GM12878 (cell line): Measurements from ENCODE around the gene MEIS1. TPM values are rescaled to one million over a fixed set of nuclear protein-coding genes. Genes with fewer than 3 reads are reported as not detected.

ENCODE experiments used
- ATAC-seq: fragments of 200-7000 bp; cut with Tn5 transposase; 3 replicates; pipeline ENCODE4 v1.9.1; 2020; ENCODE audit warnings: mild to moderate bottlenecking, moderate library complexity
- BruUV-seq: library from RNA; stranded (reverse); fragments of 400-500 nt; replicated peaks from 2 replicates; lab custom pipeline; 2021; lab: Mats Ljungman, UMichigan
- CTCF ChIA-PET: fragments of 300-600 bp; sonication (Branson Sonifier 250); formaldehyde crosslinking; extraction: SDS; loops from one replicate; lab custom pipeline; 2021; ENCODE audit warnings: inconsistent platforms; lab: Yijun Ruan, JAX
- POLR2A ChIA-PET: fragments of 350-600 bp; formaldehyde crosslinking; extraction: SDS; loops from one replicate; lab custom pipeline; 2021; ENCODE audit warnings: inconsistent platforms; lab: Charles Lee
- RAD21 ChIA-PET: fragments of 300-600 bp; sonication (Branson Sonifier 250); formaldehyde crosslinking; loops from one replicate; lab custom pipeline; 2023; ENCODE audit warnings: antibody characterized with exemption; ENCODE audit not compliant: unreplicated experiment; lab: Charles Lee
- SMC1A ChIA-PET: fragments of 300-600 bp; sonication (Branson Sonifier 250); formaldehyde crosslinking; loops from one replicate; lab custom pipeline; 2023; ENCODE audit not compliant: unreplicated experiment, uncharacterized antibody; lab: Charles Lee
- DNase-seq: peaks from one replicate; pipeline ENCODE4 v3.0.0-alpha.2; 2011; ENCODE audit warnings: low read depth, low spot score
- FAIRE-seq: peaks from 3 replicates; lab custom pipeline; 2011; peaks lifted over from hg19 to GRCh38; lab: Jason Lieb, UNC
- H2AFZ ChIP-seq: 2 replicates; pipeline ENCODE4 v1.6.0; 2011; ENCODE audit warnings: low read depth, low read length, control low read depth; ENCODE audit not compliant: control insufficient read depth
- H3K27ac ChIP-seq: 2 replicates; pipeline ENCODE4 v1.5.1; 2011; ENCODE audit warnings: control low read depth; ENCODE audit not compliant: control insufficient read depth, insufficient read depth
- H3K27me3 ChIP-seq, 2 experiments: replicated peaks in 1 of 2; 2 replicates each; pipeline versions ENCODE4 v1.6.0 to v1.6.1; 2011; ENCODE audit warnings: low read length in 1 of 2; ENCODE audit not compliant: control insufficient read depth in 2 of 2, insufficient read depth in 2 of 2
- H3K36me3 ChIP-seq, 2 experiments: 2 replicates each; pipeline ENCODE4 v1.5.1; 2011; ENCODE audit warnings: low read length in 1 of 2; ENCODE audit not compliant: control insufficient read depth in 2 of 2, insufficient read depth in 2 of 2
- H3K4me1 ChIP-seq: 2 replicates; pipeline ENCODE4 v1.6.1; 2011; ENCODE audit warnings: mild to moderate bottlenecking, low read length, moderate library complexity, mixed read lengths; ENCODE audit not compliant: control insufficient read depth, insufficient read depth
- H3K4me2 ChIP-seq: 2 replicates; pipeline ENCODE4 v1.6.0; 2011; ENCODE audit warnings: control low read depth; ENCODE audit not compliant: control insufficient read depth, insufficient read depth
- H3K4me3 ChIP-seq: fragments of 200-600 bp; sonication (generic); 2 replicates; pipeline ENCODE4 v1.5.1; 2016
- H3K79me2 ChIP-seq: 2 replicates; pipeline ENCODE4 v1.6.0; 2011; ENCODE audit warnings: low read length; ENCODE audit not compliant: control insufficient read depth, insufficient read depth
- H3K9ac ChIP-seq: 2 replicates; pipeline ENCODE4 v1.8.0; 2011; ENCODE audit warnings: low read length, control low read depth, mixed read lengths; ENCODE audit not compliant: control insufficient read depth, insufficient read depth
- H3K9me3 ChIP-seq: replicated peaks from 3 replicates; pipeline ENCODE4 v1.5.1; 2011; ENCODE audit warnings: mild to moderate bottlenecking, low read length; ENCODE audit not compliant: control insufficient read depth, insufficient read depth
- H4K20me1 ChIP-seq: 2 replicates; pipeline ENCODE4 v1.6.0; 2011; ENCODE audit not compliant: control insufficient read depth, insufficient read depth
- ATF3 ChIP-seq: IDR thresholded peaks from 2 replicates; pipeline ENCODE4 v1.6.1; 2011; ENCODE audit warnings: low read depth, mild to moderate bottlenecking, low read length, moderate library complexity, borderline replicate concordance; ENCODE audit errors: extremely low read depth
- BACH1 ChIP-seq: fragments of 450-650 bp; IDR thresholded peaks from 2 replicates; pipeline ENCODE4 v1.6.1; 2017; ENCODE audit warnings: mild to moderate bottlenecking, borderline replicate concordance
- CBX3 ChIP-seq: fragments of 200-600 bp; sonication (generic); IDR thresholded peaks from 2 replicates; pipeline ENCODE4 v1.6.1; 2016; ENCODE audit warnings: low read depth, borderline replicate concordance
- CHD4 ChIP-seq: fragments of 200-600 bp; sonication (generic); IDR thresholded peaks from 2 replicates; pipeline ENCODE4 v1.6.1; 2016; ENCODE audit warnings: mild to moderate bottlenecking
- ETV6 ChIP-seq, 2 experiments: fragments of 450-650 bp in 1 of 2; IDR thresholded peaks in 1 of 2; conservative IDR thresholded peaks in 1 of 2; 2 replicates each; pipeline ENCODE4 v1.6.1; 2014; ENCODE audit warnings: antibody characterized with exemption in 1 of 2, borderline replicate concordance in 1 of 2, low read depth in 1 of 2, mild to moderate bottlenecking in 1 of 2, moderate library complexity in 1 of 2
- EZH2 ChIP-seq: IDR thresholded peaks from 2 replicates; pipeline ENCODE4 v1.6.1; 2012; ENCODE audit warnings: low read depth, mild to moderate bottlenecking, control low read depth, inconsistent platforms, low read length, borderline replicate concordance; ENCODE audit not compliant: control insufficient read depth
- FOXM1 ChIP-seq: IDR thresholded peaks from 2 replicates; pipeline ENCODE4 v1.6.1; 2012; ENCODE audit warnings: low read depth, mild to moderate bottlenecking, inconsistent platforms, low read length, moderate library complexity
- IKZF1 ChIP-seq: fragments of 450-650 bp; conservative IDR thresholded peaks from 2 replicates; pipeline ENCODE4 v1.6.1; 2017; ENCODE audit warnings: antibody characterized with exemption, mild to moderate bottlenecking
- LARP7 ChIP-seq: fragments of 450-650 bp; IDR thresholded peaks from 2 replicates; pipeline ENCODE4 v1.6.1; 2017; ENCODE audit warnings: mild to moderate bottlenecking
- MEF2B ChIP-seq: fragments of 450-650 bp; IDR thresholded peaks from 2 replicates; pipeline ENCODE4 v1.6.1; 2018; ENCODE audit warnings: mild to moderate bottlenecking, moderate library complexity; ENCODE audit not compliant: partially characterized antibody, poor library complexity, severe bottlenecking
- MTA3 ChIP-seq: IDR thresholded peaks from 2 replicates; pipeline ENCODE4 v1.6.1; 2012; ENCODE audit warnings: low read length, inconsistent platforms, borderline replicate concordance
- NFIC ChIP-seq: IDR thresholded peaks from 2 replicates; pipeline ENCODE4 v1.6.1; 2012; ENCODE audit warnings: low read depth, mild to moderate bottlenecking, inconsistent platforms, low read length, moderate library complexity
- NFYB ChIP-seq: IDR thresholded peaks from 2 replicates; pipeline ENCODE4 v1.6.1; 2011; ENCODE audit warnings: low read depth, mild to moderate bottlenecking, low read length, improper control_type of control experiment, moderate library complexity; ENCODE audit not compliant: insufficient read depth
- NKRF ChIP-seq: fragments of 450-650 bp; conservative IDR thresholded peaks from 2 replicates; pipeline ENCODE4 v1.6.1; 2017; ENCODE audit warnings: mild to moderate bottlenecking, moderate library complexity
- PAX8 ChIP-seq: fragments of 450-650 bp; IDR thresholded peaks from 2 replicates; pipeline ENCODE4 v1.6.1; 2017; ENCODE audit warnings: mild to moderate bottlenecking, moderate library complexity
- RBBP5 ChIP-seq: fragments of 200-600 bp; sonication (generic); conservative IDR thresholded peaks from 2 replicates; pipeline ENCODE4 v1.6.1; 2016
- SREBF1 ChIP-seq: IDR thresholded peaks from 2 replicates; pipeline ENCODE4 v1.6.1; 2012; ENCODE audit warnings: mild to moderate bottlenecking, low read length
- STAT1 ChIP-seq: fragments of 450-650 bp; conservative IDR thresholded peaks from 2 replicates; pipeline ENCODE4 v1.6.1; 2014; ENCODE audit warnings: antibody characterized with exemption, mild to moderate bottlenecking
- SUZ12 ChIP-seq: fragments of 200-600 bp; sonication (generic); IDR thresholded peaks from one replicate; pipeline ENCODE4 v1.6.1; 2018; ENCODE audit warnings: antibody characterized with exemption, mild to moderate bottlenecking; ENCODE audit not compliant: unreplicated experiment
- WRNIP1 ChIP-seq: IDR thresholded peaks from 2 replicates; pipeline ENCODE4 v1.6.1; 2011; ENCODE audit warnings: low read depth, low read length, improper control_type of control experiment, borderline replicate concordance
- WGBS: methylation state at CpG from one replicate; pipeline ENCODE4 v1.1.6; 2016; ENCODE audit warnings: low lambda C conversion rate; ENCODE audit not compliant: insufficient replicate concordance, insufficient coverage; ENCODE audit errors: missing lambda C conversion rate; 5-methylcytosine and 5-hydroxymethylcytosine counted together
- in situ Hi-C: fragments of 300-500 bp; cut with MboI; formaldehyde crosslinking; loops from 9 replicates; pipeline ENCODE4 v1.14.3; 2018; ENCODE audit warnings: mixed read lengths
- intact Hi-C: fragments of 100-400 bp; cut with micrococcal nuclease; formaldehyde crosslinking; loops from one replicate; pipeline ENCODE4 v1.14.2; 2022; ENCODE audit not compliant: unreplicated experiment
- polyA plus RNA-seq, 11 experiments: library from polyadenylated mRNA; depleted of rRNA in 4 of 11; unstranded in 6 of 11; stranded (reverse) in 5 of 11; fragments of >200 nt; fragmentation: Nextera tagmentation in 4 of 11; fragmentation: Illumina TruSeq in 1 of 11; extraction: Ambion mirVana in 4 of 11; extraction: Trizol in 1 of 11; gene quantifications; 1 replicate in 1 of 11; 2 replicates in 10 of 11; pipeline versions ENCODE4 v1.2.1 to v1.2.3, GENCODE V29; 2011 to 2016; ENCODE audit warnings: inconsistent platforms in 2 of 11, missing spikeins in 2 of 11, low read depth in 1 of 11
- total RNA-seq, 4 experiments: library from RNA; depleted of rRNA in 3 of 4; stranded (reverse); fragments of >200 nt in 3 of 4; fragmentation: Illumina TruSeq in 1 of 4; extraction: Trizol in 1 of 4; gene quantifications; 2 replicates each; pipeline versions ENCODE4 v1.2.1 to v1.2.3, GENCODE V29; 2013 to 2021

The MEIS1 gene
- total and polyA plus RNA-seq, 10 of the 15 experiments (the other 5 are each of a cell fraction or from before 2014, with no cell fraction given) = 0.04 to 0.31 (median 0.14) TPM; not detected in 6

- POLR2A ChIA-PET = no interaction called here
- H4K20me1 ChIP-seq = no peaks in the 10 kb centered on the region
- RAD21 ChIA-PET = no interaction called here
- no peak overlapping the region for H3K27ac ChIP-seq
- no peak overlapping the region for H3K4me3 ChIP-seq
- CTCF ChIA-PET = no interaction called here
- H3K9me3 ChIP-seq = no peaks in the 10 kb centered on the region
- 12% methylated on average over 40 of the region's 42 CpGs for WGBS
- SMC1A ChIA-PET = no interaction called here
- H3K36me3 ChIP-seq = no peaks in the 10 kb centered on the region
- H2AFZ ChIP-seq = no peak overlapping the region
- H3K27me3 ChIP-seq = peaks cover 9 to 16% of the 10 kb centered on the region in 2 experiments
- no TSS peak for BruUV-seq
- TF ChIP-seq SUZ12 (no peak), EZH2 (no peak), MTA3 (no peak), LARP7 (no peak), ETV6 (conservative IDR thresholded peaks at IDR 0.05 in 1 of 2, IDR thresholded peaks at IDR 0.05 in 1 of 2; ENCODE audit: borderline replicate concordance in 1 of 2, low read depth in 1 of 2) (no peak), CBX3 (no peak), RBBP5 (no peak), NKRF (no peak), BACH1 (no peak), STAT1 (no peak), WRNIP1 (no peak), FOXM1 (no peak), IKZF1 (no peak), PAX8 (no peak), SREBF1 (no peak), ATF3 (no peak), MEF2B (no peak), CHD4 (no peak), NFYB (no peak), NFIC (no peak)
- TF ChIP-seq, all 136 proteins: peak for 0
- no peak for FAIRE-seq
- no peak for ATAC-seq
- intact Hi-C loops = no loop called here
- H3K9ac ChIP-seq = no peak overlapping the region
- no peak for DNase-seq
- no peaks in the 10 kb centered on the region for H3K4me1 ChIP-seq
- no peaks in the 10 kb centered on the region for H3K79me2 ChIP-seq
- in situ Hi-C loops = no loop called here
- no peak overlapping the region for H3K4me2 ChIP-seq
These were observed 142.6 kb downstream of the MEIS1 start for GRCh38 chr2:66577321-66578053.
